Stimulated activated CD8-positive, alpha-beta memory T cell treated with anti-CD3 and anti-CD28 coated beads, Interleukin-4, amount 100 ng/mL, for 24 hours (primary cell): ENCODE measurements around the gene INSR.

ENCODE experiments used
- DNase-seq: peaks from one replicate; pipeline ENCODE4 v3.0.0-alpha.2; 2020; ENCODE audit warnings: low read depth

INSR gene

GRCh38 chr19:7140137-7140536 is 154.1 kb downstream of the INSR start:
- DNase-seq = no peak

DNA sequence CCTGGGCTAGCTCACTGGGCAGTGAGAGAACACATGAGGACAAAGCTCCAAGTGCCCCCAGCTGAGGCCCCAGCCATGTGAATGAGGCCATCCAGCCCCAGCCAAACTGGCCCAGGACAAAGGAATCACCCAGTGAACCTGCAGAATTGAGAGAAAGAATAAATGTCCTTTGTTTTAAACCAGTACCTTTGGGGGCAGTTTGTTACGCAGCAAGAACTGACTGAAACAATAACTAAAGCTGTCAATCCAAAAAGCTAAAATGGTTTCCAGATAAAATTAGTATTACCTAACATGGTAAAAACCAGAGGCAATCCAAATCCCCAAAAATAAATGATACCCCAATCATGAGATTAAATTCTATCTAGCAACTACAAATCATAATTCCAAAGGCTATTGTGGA is 155.1 kb downstream of the INSR start:
- DNase-seq = no peak

- DNase-seq = no peak
Observed at GRCh38 chr19:7138402-7138801, 155.8 kb downstream of the INSR start.

- no peak for DNase-seq
Observed at GRCh38 chr19:7137120-7137519, 157.1 kb downstream of the INSR start.

- no peak for DNase-seq
Observed at GRCh38 chr19:7132054-7132453, 162.2 kb downstream of the INSR start.

GRCh38 chr19:7130043-7130442 is 164.2 kb downstream of the INSR start:
- no peak for DNase-seq

GRCh38 chr19:7126132-7126531 is 168.1 kb downstream of the INSR start:
- no peak for DNase-seq

GRCh38 chr19:7125221-7125620 is 169.0 kb downstream of the INSR start:
- DNase-seq = no peak

DNA sequence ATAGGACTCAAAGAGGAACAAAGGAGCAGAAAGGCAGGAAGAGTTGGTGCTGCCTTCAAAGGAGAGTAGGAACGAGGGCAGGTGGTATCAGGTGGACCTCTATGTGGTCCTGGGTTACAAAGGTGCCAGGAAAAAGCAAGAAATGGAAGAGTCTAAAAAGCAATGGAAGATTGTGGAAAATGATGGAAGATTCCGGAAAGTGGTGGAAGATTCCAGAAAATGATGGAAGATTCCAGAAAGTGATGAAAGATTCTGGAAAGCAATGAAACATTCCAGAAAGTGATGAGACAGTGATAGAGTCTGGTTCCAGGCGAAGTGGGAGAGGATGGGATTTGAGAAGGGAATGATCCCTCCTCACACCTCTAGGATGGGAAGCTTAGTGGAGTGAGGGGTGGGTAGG is 169.4 kb downstream of the INSR start:
- no peak for DNase-seq

DNA sequence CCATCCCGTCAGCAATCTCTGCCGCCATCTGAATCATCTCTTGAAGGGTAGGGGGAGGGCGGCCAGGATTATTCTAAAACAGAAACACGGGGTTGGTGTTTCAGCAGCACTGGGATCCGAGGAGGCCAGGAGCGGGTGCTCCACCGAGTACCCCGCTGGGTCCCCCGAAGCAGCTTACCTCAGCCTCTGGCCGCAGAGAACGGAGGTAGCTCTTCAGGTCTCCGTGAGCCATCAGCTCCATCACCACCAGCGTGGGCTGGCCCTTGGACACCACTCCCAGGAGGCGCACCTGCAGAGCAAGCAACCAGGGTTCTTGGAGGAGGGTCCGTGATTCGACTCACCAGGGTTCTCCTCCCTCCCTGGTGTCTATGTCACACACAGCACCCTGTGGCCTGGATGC is 171.5 kb downstream of the INSR start:
- no peak for DNase-seq

DNA sequence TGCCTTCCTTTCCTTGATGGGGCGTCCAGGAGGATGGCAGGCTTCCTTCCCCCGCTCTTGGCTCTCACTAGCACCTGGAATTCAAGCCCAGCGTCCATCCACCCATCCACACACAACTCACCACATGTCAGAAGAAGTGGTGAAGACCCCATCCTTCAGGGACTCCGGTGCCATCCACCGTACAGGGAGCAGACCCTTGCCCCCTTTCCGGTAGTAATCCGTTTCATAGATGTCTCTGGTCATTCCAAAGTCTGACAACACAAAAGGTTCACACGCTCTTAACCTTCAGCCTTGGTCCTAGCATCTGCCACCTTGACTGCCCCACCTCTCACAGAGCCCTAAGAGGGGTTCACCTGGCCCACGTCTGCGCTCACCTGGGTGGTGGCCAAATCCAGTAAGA is 173.7 kb downstream of the INSR start:
- no peak for DNase-seq

- no peak for DNase-seq
Observed at GRCh38 chr19:7119582-7119981, 174.6 kb downstream of the INSR start.

DNA sequence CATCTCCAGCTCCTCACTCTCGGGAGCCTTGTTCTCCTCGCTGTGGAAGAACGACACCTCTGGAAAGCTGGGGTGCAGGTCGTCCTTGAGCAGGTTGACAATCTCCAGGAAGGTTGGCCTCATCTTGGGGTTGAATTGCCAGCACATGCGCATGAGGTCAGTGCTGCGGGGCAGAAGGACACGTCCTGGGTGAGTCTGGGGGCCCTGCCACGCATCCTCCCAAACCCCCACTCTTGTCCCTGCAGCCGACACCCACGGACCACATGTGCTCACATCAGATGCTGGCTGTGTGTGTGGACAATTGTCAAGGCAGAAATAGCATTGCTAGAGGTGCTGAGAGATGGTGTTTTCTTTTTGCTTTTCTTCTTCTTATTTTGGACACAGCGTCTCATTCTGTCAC is 177.0 kb downstream of the INSR start:
- no peak for DNase-seq

GRCh38 chr19:7115721-7116120 is 178.5 kb downstream of the INSR start:
- DNase-seq = no peak

DNA sequence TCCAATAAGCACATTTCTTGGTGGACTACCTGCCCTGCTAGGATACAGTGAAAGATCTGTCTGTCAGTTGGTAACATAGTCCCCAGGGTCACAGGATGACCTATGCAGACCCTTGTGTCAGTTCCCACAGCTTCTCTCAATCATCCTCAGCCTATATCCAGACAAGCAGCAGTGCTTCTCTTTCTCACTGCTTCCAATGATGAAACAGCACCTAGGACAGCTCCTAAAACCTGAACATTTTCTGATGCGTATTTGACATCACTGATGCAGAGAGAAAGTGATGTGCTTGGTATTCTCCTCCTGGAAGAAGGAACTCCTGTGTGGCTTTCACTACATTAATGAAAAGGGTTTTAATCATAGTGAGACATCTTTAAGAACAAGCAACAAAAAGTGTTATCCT is 181.0 kb downstream of the INSR start:
- DNase-seq = no peak

GRCh38 chr19:7112675-7113074 is 181.5 kb downstream of the INSR start:
- no peak for DNase-seq

GRCh38 chr19:7109678-7110289 is 184.4 kb downstream of the INSR start:
- DNase-seq = no peak

GRCh38 chr19:7106711-7107657 is 187.2 kb downstream of the INSR start:
- DNase-seq = no peak

- DNase-seq = no peak
Observed at GRCh38 chr19:7104747-7105447, 189.3 kb downstream of the INSR start.

GRCh38 chr19:7101498-7102253 is 192.5 kb downstream of the INSR start:
- no peak for DNase-seq

- no peak for DNase-seq
Observed at GRCh38 chr19:7099597-7099921, 194.7 kb downstream of the INSR start.
